Keratinocyte (primary cell): ENCODE data around the gene HYAL4. TPM values are rescaled to one million over a fixed set of nuclear protein-coding genes. Genes with fewer than 3 reads are reported as not detected.

Experiments
- DNase-seq: peaks from one replicate; pipeline ENCODE4 v3.0.0-alpha.2; 2011; ENCODE audit warnings: low read depth, missing footprints, low spot score
- FAIRE-seq: peaks from 2 replicates; lab custom pipeline; 2011; peaks lifted over from hg19 to GRCh38; lab: Jason Lieb, UNC
- H2AFZ ChIP-seq: 2 replicates; pipeline ENCODE4 v1.6.0; 2012; ENCODE audit warnings: low read length, control low read depth, inconsistent platforms; ENCODE audit not compliant: control insufficient read depth
- H3K27ac ChIP-seq: 2 replicates; pipeline ENCODE4 v1.5.1; 2011; ENCODE audit warnings: low read length; ENCODE audit not compliant: control insufficient read depth, insufficient read depth
- H3K27me3 ChIP-seq: 3 replicates; pipeline ENCODE4 v1.6.0; 2011; ENCODE audit warnings: low read length; ENCODE audit not compliant: control insufficient read depth, insufficient read depth; ENCODE audit errors: extremely low read depth
- H3K36me3 ChIP-seq, 2 experiments: 2 replicates in 1 of 2; 3 replicates in 1 of 2; pipeline ENCODE4 v1.5.1; 2011; ENCODE audit warnings: low read length in 2 of 2, mild to moderate bottlenecking in 1 of 2; ENCODE audit not compliant: control insufficient read depth in 2 of 2, insufficient read depth in 2 of 2; ENCODE audit errors: extremely low read depth in 1 of 2
- H3K4me1 ChIP-seq: 3 replicates; pipeline ENCODE4 v1.5.1; 2011; ENCODE audit warnings: low read length; ENCODE audit not compliant: control insufficient read depth, insufficient read depth; ENCODE audit errors: extremely low read depth
- H3K4me2 ChIP-seq: 3 replicates; pipeline ENCODE4 v1.6.0; 2011; ENCODE audit warnings: low read depth, low read length; ENCODE audit not compliant: control insufficient read depth, insufficient read depth; ENCODE audit errors: extremely low read depth
- H3K4me3 ChIP-seq, 3 experiments: fragments of 200-600 bp in 1 of 3; sonication (generic) in 1 of 3; 2 replicates in 2 of 3; 3 replicates in 1 of 3; pipeline ENCODE4 v1.5.1; 2011 to 2016; ENCODE audit warnings: low read length in 3 of 3, mild to moderate bottlenecking in 3 of 3, control low read depth in 2 of 3, inconsistent platforms in 1 of 3, low read depth in 1 of 3, mixed read lengths in 1 of 3, mixed run types in 1 of 3, moderate library complexity in 1 of 3; ENCODE audit not compliant: control insufficient read depth in 2 of 3, insufficient read depth in 2 of 3; ENCODE audit errors: extremely low read depth in 1 of 3
- H3K79me2 ChIP-seq: 2 replicates; pipeline ENCODE4 v1.6.0; 2012; ENCODE audit warnings: low read length; ENCODE audit not compliant: control insufficient read depth, insufficient read depth
- H3K9ac ChIP-seq: 3 replicates; pipeline ENCODE4 v1.6.0; 2011; ENCODE audit warnings: low read length; ENCODE audit not compliant: control insufficient read depth, insufficient read depth; ENCODE audit errors: extremely low read depth
- H3K9me1 ChIP-seq: 3 replicates; pipeline ENCODE4 v1.6.0; 2011; ENCODE audit warnings: low read length; ENCODE audit not compliant: control insufficient read depth, insufficient read depth; ENCODE audit errors: extremely low read depth
- H3K9me3 ChIP-seq: 2 replicates; pipeline ENCODE4 v1.5.1; 2012; ENCODE audit warnings: low read depth, low read length; ENCODE audit not compliant: control insufficient read depth
- H4K20me1 ChIP-seq: 3 replicates; pipeline ENCODE4 v1.6.0; 2011; ENCODE audit warnings: low read length; ENCODE audit not compliant: control insufficient read depth, insufficient read depth; ENCODE audit errors: extremely low read depth
- CTCF ChIP-seq, 3 experiments: IDR thresholded peaks in 1 of 3; conservative IDR thresholded peaks in 1 of 3; optimal IDR thresholded peaks in 1 of 3; 2 replicates in 2 of 3; 3 replicates in 1 of 3; pipeline versions ENCODE3 to v1.5.1; 2011; ENCODE audit warnings: low read length in 3 of 3, mild to moderate bottlenecking in 3 of 3, moderate library complexity in 2 of 3, control low read depth in 1 of 3, inconsistent platforms in 1 of 3; ENCODE audit not compliant: insufficient read depth in 2 of 3; ENCODE audit errors: extremely low read depth in 1 of 3
- EZH2 ChIP-seq: IDR thresholded peaks from one replicate; pipeline ENCODE4 v1.6.1; 2012; ENCODE audit warnings: inconsistent platforms, mild to moderate bottlenecking, low read length, moderate library complexity
- dilution Hi-C: fragments of 300-500 bp; cut with MboI; formaldehyde crosslinking; loops from one replicate; pipeline ENCODE4 v1.7.0; 2020; ENCODE audit warnings: low sequenced_read_pairs; ENCODE audit not compliant: extremely low pct_ligation_motif_present
- polyA plus RNA-seq, 5 experiments: library from polyadenylated mRNA; depleted of rRNA in 3 of 5; stranded (reverse) in 3 of 5; stranded (forward) in 1 of 5; unstranded in 1 of 5; fragments of >200 nt; gene quantifications; 1 replicate in 1 of 5; 2 replicates in 3 of 5; 3 replicates in 1 of 5; pipeline versions ENCODE4 v1.2.1 to v1.2.3, GENCODE V29; 2011 to 2012; ENCODE audit warnings: missing spikeins in 2 of 5, low read depth in 1 of 5, low replicate concordance in 1 of 5

Gene HYAL4
- polyA plus RNA-seq, 1 donor (not counting 4 experiments of a cell fraction or from before 2014, with no cell fraction given), result 0.26 TPM

- dilution Hi-C loops, result no loop called here
- FAIRE-seq, result peak; percentile 34
Measured at GRCh38 chr7:123864966-123865365, 20.0 kb downstream of the HYAL4 start.

GRCh38 chr7:123865517-123866117 is 20.6 kb downstream of the HYAL4 start:
- Histone ChIP-seq H3K4me2 (no peak overlapping the region), H3K79me2 (no peaks in the 10 kb centered on the region), H3K4me1 (no peaks in the 10 kb centered on the region), H3K36me3 (no peaks in the 10 kb centered on the region), H3K27me3 (no peaks in the 10 kb centered on the region), H2AFZ (no peak overlapping the region), H3K9ac (no peak overlapping the region), H4K20me1 (no peaks in the 10 kb centered on the region), H3K4me3 (no peak overlapping the region), H3K9me1 (no peaks in the 10 kb centered on the region), H3K9me3 (no peaks in the 10 kb centered on the region), H3K27ac (no peak overlapping the region)
- FAIRE-seq (peak; percentile 93), DNase-seq (peak; percentile 21)
- peak; percentile 38 to 64 (median 56) for TF ChIP-seq CTCF (optimal IDR thresholded peaks at IDR 0.05 in 1 of 3, IDR thresholded peaks at IDR 0.05 in 1 of 3, conservative IDR thresholded peaks at IDR 0.05 in 1 of 3; ENCODE audit: extremely low read depth in 1 of 3, insufficient read depth in 2 of 3, low read length in 3 of 3)
- TF ChIP-seq EZH2, result no peak
- dilution Hi-C loops, result no loop called here

More at GRCh38 chr7:123864966-123865365, 20.0 kb downstream of the HYAL4 start:
- no peaks in the 10 kb centered on the region for H3K4me1 ChIP-seq
- no peaks in the 10 kb centered on the region for H3K27me3 ChIP-seq
- TF ChIP-seq CTCF (optimal IDR thresholded peaks at IDR 0.05 in 1 of 3, IDR thresholded peaks at IDR 0.05 in 1 of 3, conservative IDR thresholded peaks at IDR 0.05 in 1 of 3; ENCODE audit: extremely low read depth in 1 of 3, insufficient read depth in 2 of 3, low read length in 3 of 3) (no peak), EZH2 (no peak)
- H3K4me2 ChIP-seq, result no peak overlapping the region
- no peak overlapping the region for H3K27ac ChIP-seq
- no peak for DNase-seq
- no peaks in the 10 kb centered on the region for H4K20me1 ChIP-seq
- H3K9me3 ChIP-seq, result no peaks in the 10 kb centered on the region
- no peaks in the 10 kb centered on the region for H3K79me2 ChIP-seq
- H3K9ac ChIP-seq, result no peak overlapping the region
- no peaks in the 10 kb centered on the region for H3K36me3 ChIP-seq
- no peak overlapping the region for H3K4me3 ChIP-seq
- no peaks in the 10 kb centered on the region for H3K9me1 ChIP-seq
- H2AFZ ChIP-seq, result peak overlapping the region; percentile 36
